Measurements from ENCODE around the gene YIF1A. TPM values are rescaled to one million over a fixed set of nuclear protein-coding genes. Genes with fewer than 3 reads are reported as not detected.
"Not testable (repeated sequence)": the region's sequence is repeated elsewhere in the genome, so short reads cannot be mapped to it uniquely, and the experiment has no call there.

Gene YIF1A
- total RNA-seq, 5 donors from 2014 or later (not counting 1 experiment from before 2014, with no cell fraction given), result 24.5 to 63.3 (median 56.9) TPM

DNA sequence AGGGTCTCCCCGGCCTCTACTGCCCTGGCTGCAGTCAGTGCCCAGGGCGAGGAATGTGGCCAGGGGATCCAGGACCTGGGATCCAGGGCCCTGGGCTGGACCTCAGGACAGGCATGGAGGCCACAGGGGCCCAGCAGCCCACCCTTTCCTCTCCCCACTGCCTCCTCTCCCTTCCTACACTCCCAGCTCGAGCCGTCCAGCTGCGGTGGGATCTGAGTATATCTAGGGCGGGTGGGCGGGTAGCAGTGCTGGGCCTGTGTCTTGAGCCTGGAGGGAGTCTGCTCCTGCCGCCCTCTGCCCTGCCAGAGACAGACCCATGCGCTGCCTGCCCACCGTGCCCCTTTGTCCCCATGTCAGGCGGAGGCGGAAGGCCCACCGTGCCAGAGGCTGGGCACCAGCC lies 12.3 kb downstream of the YIF1A start:
- WGBS (ENCODE audit: insufficient coverage), result 93% methylated on average over 6 of the region's 13 CpGs
- Histone ChIP-seq H3K36me3 (ENCODE audit: control insufficient read depth in 2 of 2, extremely low read depth in 1 of 2, insufficient read depth in 1 of 2, low read length in 1 of 2) (peaks cover 24 to 40% of the 10 kb centered on the region in 2 donors), H3K27me3 (replicated peaks in 1 of 2; ENCODE audit: control insufficient read depth in 2 of 2, extremely low read depth in 1 of 2, insufficient read depth in 2 of 2, low read length in 1 of 2) (peaks cover 0 to 12% of the 10 kb centered on the region in 2 experiments), H3K4me1 (ENCODE audit: control insufficient read depth in 1 of 2, extremely low read depth in 1 of 2, insufficient read depth in 2 of 2, low read length in 2 of 2) (peaks cover 0 to 56% of the 10 kb centered on the region in 2 experiments)
- Mint-ChIP-seq H3K4me1 (peaks cover 36 to 48% (median 36%) of the 10 kb centered on the region in 3 donors), H3K4me3 (peak overlapping the region in 1 of 3 donors; percentile 19), H3K36me3 (peaks cover 37% of the 10 kb centered on the region), H3K27ac (peak overlapping the region in 1 of 2 donors; percentile 66)
- CTCF ChIA-PET; H3K9me3 ChIP-seq; H3K4me3 ChIP-seq (ENCODE audit: control insufficient read depth in 1 of 2, extremely low read depth in 1 of 2, low read length in 1 of 2); DNase-seq; H3K27me3 Mint-ChIP-seq; H3K27ac ChIP-seq (ENCODE audit: low read length); POLR2A ChIA-PET; H3K9me3 Mint-ChIP-seq; ATAC-seq (replicated peaks in 1 of 4): not testable (repeated sequence)

DNA sequence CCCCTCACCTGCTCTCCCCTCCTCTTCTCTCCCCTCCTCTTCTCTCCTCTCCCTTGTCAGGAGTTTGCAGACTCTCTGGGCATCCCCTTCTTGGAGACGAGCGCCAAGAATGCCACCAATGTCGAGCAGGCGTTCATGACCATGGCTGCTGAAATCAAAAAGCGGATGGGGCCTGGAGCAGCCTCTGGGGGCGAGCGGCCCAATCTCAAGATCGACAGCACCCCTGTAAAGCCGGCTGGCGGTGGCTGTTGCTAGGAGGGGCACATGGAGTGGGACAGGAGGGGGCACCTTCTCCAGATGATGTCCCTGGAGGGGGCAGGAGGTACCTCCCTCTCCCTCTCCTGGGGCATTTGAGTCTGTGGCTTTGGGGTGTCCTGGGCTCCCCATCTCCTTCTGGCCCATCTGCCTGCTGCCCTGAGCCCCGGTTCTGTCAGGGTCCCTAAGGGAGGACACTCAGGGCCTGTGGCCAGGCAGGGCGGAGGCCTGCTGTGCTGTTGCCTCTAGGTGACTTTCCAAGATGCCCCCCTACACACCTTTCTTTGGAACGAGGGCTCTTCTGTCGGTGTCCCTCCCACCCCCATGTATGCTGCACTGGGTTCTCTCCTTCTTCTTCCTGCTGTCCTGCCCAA lies 12.8 kb downstream of the YIF1A start:
- CTCF ChIA-PET, result no interaction called here
- no peak overlapping the region for H3K4me3 Mint-ChIP-seq
- peaks cover 38% of the 10 kb centered on the region for H3K36me3 Mint-ChIP-seq
- 94% methylated on average over 8 of the region's 14 CpGs for WGBS (ENCODE audit: insufficient coverage)
- peaks cover 0 to 56% of the 10 kb centered on the region in 2 experiments for H3K4me1 ChIP-seq (ENCODE audit: control insufficient read depth in 1 of 2, extremely low read depth in 1 of 2, insufficient read depth in 2 of 2, low read length in 2 of 2)
- ATAC-seq (replicated peaks in 1 of 4), result no peak
- H3K27me3 ChIP-seq (replicated peaks in 1 of 2; ENCODE audit: control insufficient read depth in 2 of 2, extremely low read depth in 1 of 2, insufficient read depth in 2 of 2, low read length in 1 of 2), result peaks cover 0 to 12% of the 10 kb centered on the region in 2 experiments
- DNase-seq, result no peak
- peaks cover 27 to 41% of the 10 kb centered on the region in 2 donors for H3K36me3 ChIP-seq (ENCODE audit: control insufficient read depth in 2 of 2, extremely low read depth in 1 of 2, insufficient read depth in 1 of 2, low read length in 1 of 2)
- H3K4me1 Mint-ChIP-seq, result peaks cover 30 to 44% (median 32%) of the 10 kb centered on the region in 3 donors
- H3K27ac Mint-ChIP-seq, result no peak overlapping the region
- POLR2A ChIA-PET, result no interaction called here
- no peaks in the 10 kb centered on the region for H3K27me3 Mint-ChIP-seq
- H3K9me3 ChIP-seq, result no peaks in the 10 kb centered on the region
- no peak overlapping the region for H3K27ac ChIP-seq (ENCODE audit: low read length)
- no peak overlapping the region for H3K4me3 ChIP-seq (ENCODE audit: control insufficient read depth in 1 of 2, extremely low read depth in 1 of 2, low read length in 1 of 2)
- H3K9me3 Mint-ChIP-seq, result no peaks in the 10 kb centered on the region

- H3K36me3 ChIP-seq (ENCODE audit: control insufficient read depth in 2 of 2, extremely low read depth in 1 of 2, insufficient read depth in 1 of 2, low read length in 1 of 2), result peaks cover 27 to 44% of the 10 kb centered on the region in 2 donors
- CTCF ChIA-PET, result no interaction called here
- POLR2A ChIA-PET, result no interaction called here
- no peaks in the 10 kb centered on the region for H3K9me3 ChIP-seq
- DNase-seq (no peak), ATAC-seq (replicated peaks in 1 of 4) (no peak)
- 76% methylated on average over 7 of the region's 8 CpGs for WGBS (ENCODE audit: insufficient coverage)
- H3K36me3 Mint-ChIP-seq, result peaks cover 42% of the 10 kb centered on the region
- no peak overlapping the region for H3K27ac ChIP-seq (ENCODE audit: low read length)
- no peaks in the 10 kb centered on the region for H3K27me3 Mint-ChIP-seq
- H3K27me3 ChIP-seq (replicated peaks in 1 of 2; ENCODE audit: control insufficient read depth in 2 of 2, extremely low read depth in 1 of 2, insufficient read depth in 2 of 2, low read length in 1 of 2), result peaks cover 0 to 12% of the 10 kb centered on the region in 2 experiments
- no peaks in the 10 kb centered on the region for H3K9me3 Mint-ChIP-seq
- H3K4me1 Mint-ChIP-seq, result peaks cover 33 to 46% (median 35%) of the 10 kb centered on the region in 3 donors
- peak overlapping the region in 1 of 2 donors; percentile 60 for H3K27ac Mint-ChIP-seq
- no peak overlapping the region for H3K4me3 ChIP-seq (ENCODE audit: control insufficient read depth in 1 of 2, extremely low read depth in 1 of 2, low read length in 1 of 2)
- H3K4me3 Mint-ChIP-seq, result no peak overlapping the region
- peaks cover 0 to 62% of the 10 kb centered on the region in 2 experiments for H3K4me1 ChIP-seq (ENCODE audit: control insufficient read depth in 1 of 2, extremely low read depth in 1 of 2, insufficient read depth in 2 of 2, low read length in 2 of 2)
Observed at GRCh38 chr11:66275396-66275795, 13.5 kb downstream of the YIF1A start.

DNA sequence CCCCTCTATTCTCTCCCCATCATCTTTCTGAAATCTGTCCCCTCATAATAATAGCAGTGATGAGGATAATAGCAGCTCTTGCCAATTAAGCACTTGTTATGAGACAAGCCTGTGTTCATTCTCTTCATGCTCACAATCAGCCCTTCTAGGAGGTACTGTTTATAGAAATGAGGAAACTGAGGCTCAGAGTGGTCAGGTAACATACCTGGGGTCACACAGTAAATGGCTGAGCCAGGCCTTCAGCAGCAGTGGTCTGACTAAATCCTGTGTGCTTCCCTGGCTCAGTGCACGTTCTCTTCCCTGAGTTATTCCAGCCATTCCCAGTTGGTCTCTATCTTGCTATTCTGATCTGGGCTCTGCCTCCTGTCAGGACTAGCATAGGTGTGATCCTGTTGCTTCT lies 14.7 kb downstream of the YIF1A start:
- H3K4me1 Mint-ChIP-seq, result peaks cover 39 to 52% (median 43%) of the 10 kb centered on the region in 3 donors

GRCh38 chr11:66272596-66272995 lies 16.3 kb downstream of the YIF1A start:
- Histone ChIP-seq H3K4me3 (ENCODE audit: control insufficient read depth in 1 of 2, extremely low read depth in 1 of 2, low read length in 1 of 2) (no peak overlapping the region), H3K27me3 (replicated peaks in 1 of 2; ENCODE audit: control insufficient read depth in 2 of 2, extremely low read depth in 1 of 2, insufficient read depth in 2 of 2, low read length in 1 of 2) (no peaks in the 10 kb centered on the region), H3K36me3 (ENCODE audit: control insufficient read depth in 2 of 2, extremely low read depth in 1 of 2, insufficient read depth in 1 of 2, low read length in 1 of 2) (peaks cover 27 to 44% of the 10 kb centered on the region in 2 donors), H3K9me3 (no peaks in the 10 kb centered on the region), H3K4me1 (ENCODE audit: control insufficient read depth in 1 of 2, extremely low read depth in 1 of 2, insufficient read depth in 2 of 2, low read length in 2 of 2) (peaks cover 6 to 69% of the 10 kb centered on the region in 2 experiments), H3K27ac (ENCODE audit: low read length) (peak overlapping the region; percentile 0)
- Mint-ChIP-seq H3K36me3 (peaks cover 42% of the 10 kb centered on the region), H3K4me3 (peak overlapping the region in 1 of 3 donors; percentile 29), H3K9me3 (no peaks in the 10 kb centered on the region), H3K4me1 (peaks cover 42 to 58% (median 50%) of the 10 kb centered on the region in 3 donors), H3K27ac (peak overlapping the region in 1 of 2 donors; percentile 39), H3K27me3 (no peaks in the 10 kb centered on the region)
- ChIA-PET POLR2A (interaction anchor here in 1 of 2 donors (0.7 kb wide), 1 partner anchor 10 kb away, joined by 4 read pairs; no protein-coding TSS in a partner anchor), CTCF (interaction anchor here in 1 of 2 donors (0.9 to 1.0 kb wide), 2 partner anchors 16 to 40 kb away, joined by 3 to 4 read pairs; partner anchors contain the start of gene YIF1A)
- ATAC-seq (replicated peaks in 1 of 4) (no peak), DNase-seq (peak in 11 of 35 experiments; percentile 22 to 62 (median 29))
- WGBS (ENCODE audit: insufficient coverage), result 44% methylated on average over 2 of the region's 2 CpGs

More for the DNA sequence above, 14.7 kb downstream of the YIF1A start:
- ATAC-seq (replicated peaks in 1 of 4) (no peak), DNase-seq (no peak)
- Histone ChIP-seq H3K36me3 (ENCODE audit: control insufficient read depth in 2 of 2, extremely low read depth in 1 of 2, insufficient read depth in 1 of 2, low read length in 1 of 2) (peaks cover 27 to 44% of the 10 kb centered on the region in 2 donors), H3K4me3 (ENCODE audit: control insufficient read depth in 1 of 2, extremely low read depth in 1 of 2, low read length in 1 of 2) (no peak overlapping the region), H3K9me3 (no peaks in the 10 kb centered on the region), H3K27me3 (replicated peaks in 1 of 2; ENCODE audit: control insufficient read depth in 2 of 2, extremely low read depth in 1 of 2, insufficient read depth in 2 of 2, low read length in 1 of 2) (peaks cover 0 to 5% of the 10 kb centered on the region in 2 experiments), H3K4me1 (ENCODE audit: control insufficient read depth in 1 of 2, extremely low read depth in 1 of 2, insufficient read depth in 2 of 2, low read length in 2 of 2) (peaks cover 6 to 69% of the 10 kb centered on the region in 2 experiments), H3K27ac (ENCODE audit: low read length) (no peak overlapping the region)
- ChIA-PET CTCF (no interaction called here), POLR2A (no interaction called here)
- Mint-ChIP-seq H3K4me3 (no peak overlapping the region), H3K27me3 (no peaks in the 10 kb centered on the region), H3K9me3 (no peaks in the 10 kb centered on the region), H3K27ac (no peak overlapping the region), H3K36me3 (peaks cover 42% of the 10 kb centered on the region)
- WGBS (ENCODE audit: insufficient coverage), result 85% methylated on average over 1 of the region's 1 CpG

DNA sequence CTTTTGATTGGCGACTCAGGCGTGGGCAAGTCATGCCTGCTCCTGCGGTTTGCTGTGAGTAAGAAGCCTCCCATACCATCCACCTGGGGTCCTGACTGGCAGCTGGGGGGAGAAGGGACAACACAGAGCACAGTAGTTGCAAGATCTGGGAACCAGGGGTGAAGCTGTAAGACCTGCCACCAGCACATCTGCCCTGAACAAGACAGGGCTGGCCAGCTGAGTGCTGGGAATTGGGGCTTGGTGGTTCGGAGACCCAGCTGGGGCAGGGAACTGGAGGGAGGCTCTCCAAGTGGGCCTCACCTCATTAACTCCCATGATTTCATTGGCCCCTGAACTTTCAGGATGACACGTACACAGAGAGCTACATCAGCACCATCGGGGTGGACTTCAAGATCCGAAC lies 17.1 kb downstream of the YIF1A start:
- H3K27ac ChIP-seq (ENCODE audit: low read length), result peak overlapping the region; percentile 38
- H3K36me3 Mint-ChIP-seq, result peaks cover 39% of the 10 kb centered on the region
- H3K36me3 ChIP-seq (ENCODE audit: control insufficient read depth in 2 of 2, extremely low read depth in 1 of 2, insufficient read depth in 1 of 2, low read length in 1 of 2), result peaks cover 27 to 44% of the 10 kb centered on the region in 2 donors

More for the DNA sequence above, 17.1 kb downstream of the YIF1A start:
- Mint-ChIP-seq H3K27ac (peak overlapping the region; percentile 55 to 75), H3K4me3 (peak overlapping the region in 1 of 3 donors; percentile 31), H3K9me3 (no peaks in the 10 kb centered on the region), H3K27me3 (no peaks in the 10 kb centered on the region), H3K4me1 (peaks cover 41 to 55% (median 48%) of the 10 kb centered on the region in 3 donors)
- no peaks in the 10 kb centered on the region for H3K27me3 ChIP-seq (replicated peaks in 1 of 2; ENCODE audit: control insufficient read depth in 2 of 2, extremely low read depth in 1 of 2, insufficient read depth in 2 of 2, low read length in 1 of 2)
- ChIA-PET CTCF (no interaction called here), POLR2A (interaction anchor here (0.6 kb wide), 2 partner anchors 89 to 212 kb away, joined by 4 to 7 read pairs; no protein-coding TSS in a partner anchor)
- 90% methylated on average over 6 of the region's 7 CpGs for WGBS (ENCODE audit: insufficient coverage)
- H3K4me1 ChIP-seq (ENCODE audit: control insufficient read depth in 1 of 2, extremely low read depth in 1 of 2, insufficient read depth in 2 of 2, low read length in 2 of 2), result peaks cover 6 to 69% of the 10 kb centered on the region in 2 experiments
- H3K9me3 ChIP-seq, result no peaks in the 10 kb centered on the region
- ATAC-seq (replicated peaks in 1 of 4) (no peak), DNase-seq (no peak)
- no peak overlapping the region for H3K4me3 ChIP-seq (ENCODE audit: control insufficient read depth in 1 of 2, extremely low read depth in 1 of 2, low read length in 1 of 2)

Measured in T-cell (primary cell).